K562 (cell line): ENCODE results near the gene PLEKHM3. TPM values are rescaled to one million over a fixed set of nuclear protein-coding genes. Genes with fewer than 3 reads are reported as not detected.

ENCODE experiments used
- ARID1B ChIP-seq: fragments of 450-650 bp; IDR thresholded peaks from 2 replicates; pipeline ENCODE4 v1.6.1; 2016; ENCODE audit warnings: antibody characterized with exemption, mild to moderate bottlenecking, inconsistent platforms
- ATF4 ChIP-seq: fragments of 450-650 bp; formaldehyde crosslinking; IDR thresholded peaks from 2 replicates; pipeline ENCODE4 v1.4.0; 2022; ENCODE audit warnings: mild to moderate bottlenecking, moderate library complexity
- EP400 ChIP-seq: fragments of 450-650 bp; IDR thresholded peaks from 2 replicates; pipeline ENCODE4 v1.6.1; 2017; ENCODE audit warnings: antibody characterized with exemption, mild to moderate bottlenecking, moderate library complexity
- HNRNPLL ChIP-seq: fragments of 200-400 bp; formaldehyde crosslinking; IDR thresholded peaks from 2 replicates; pipeline ENCODE4 v1.6.1; 2017; ENCODE audit warnings: low read length, low read depth, mild to moderate bottlenecking; ENCODE audit not compliant: poor library complexity, severe bottlenecking
- L3MBTL2 ChIP-seq: fragments of 450-650 bp; IDR thresholded peaks from 2 replicates; pipeline ENCODE4 v1.6.1; 2016; ENCODE audit warnings: mild to moderate bottlenecking, moderate library complexity
- MXD1 ChIP-seq: fragments of 250-450 bp; sonication (Bioruptor Pico); IDR thresholded peaks from 2 replicates; pipeline ENCODE4 v1.8.0; 2021; ENCODE audit warnings: borderline replicate concordance, mild to moderate bottlenecking, moderate library complexity; ENCODE audit not compliant: poor library complexity, severe bottlenecking
- NR2C1 ChIP-seq, 2 experiments: fragments of 450-650 bp; IDR thresholded peaks; 2 replicates each; pipeline ENCODE4 v1.6.1; 2017; ENCODE audit warnings: mild to moderate bottlenecking in 2 of 2, antibody characterized with exemption in 1 of 2, inconsistent platforms in 1 of 2, missing compliant biosample characterization in 1 of 2, missing genetic modification characterization in 1 of 2
- PML ChIP-seq: IDR thresholded peaks from 2 replicates; pipeline ENCODE4 v1.6.1; 2012; ENCODE audit warnings: low read length, inconsistent platforms
- RCOR1 ChIP-seq, 2 experiments: IDR thresholded peaks; 2 replicates each; pipeline ENCODE4 v1.6.1; 2012; ENCODE audit warnings: low read depth in 2 of 2, low read length in 2 of 2, borderline replicate concordance in 1 of 2, improper control_type of control experiment in 1 of 2
- TAF7 ChIP-seq: fragments of 450-650 bp; IDR thresholded peaks from 2 replicates; pipeline ENCODE4 v1.6.1; 2016; ENCODE audit warnings: missing genetic modification characterization, missing compliant biosample characterization
- ZBTB17 ChIP-seq: fragments of 450-650 bp; formaldehyde crosslinking; IDR thresholded peaks from 2 replicates; pipeline ENCODE4 v1.4.0; 2020; ENCODE audit warnings: mild to moderate bottlenecking
- ZNF232 ChIP-seq: sonication (generic); formaldehyde crosslinking; IDR thresholded peaks from 2 replicates; pipeline ENCODE4 v1.8.0; 2022; ENCODE audit warnings: mild to moderate bottlenecking, missing genetic modification reagents
- ZNF263 ChIP-seq: sonication (generic); formaldehyde crosslinking; IDR thresholded peaks from 2 replicates; pipeline ENCODE4 v1.8.0; 2022; ENCODE audit warnings: mild to moderate bottlenecking, missing genetic modification reagents, borderline replicate concordance
- ZNF589 ChIP-seq: fragments of 200-800 bp; sonication (Bioruptor generic); IDR thresholded peaks from 2 replicates; pipeline ENCODE4 v1.6.1; 2016; ENCODE audit warnings: low read depth, missing genetic modification characterization, missing compliant biosample characterization
- polyA plus RNA-seq, 8 experiments: library from polyadenylated mRNA; depleted of rRNA in 4 of 8; stranded (reverse) in 5 of 8; unstranded in 3 of 8; fragments of >200 nt; fragmentation: Nextera tagmentation in 2 of 8; fragmentation: Illumina TruSeq in 1 of 8; extraction: Ambion mirVana in 2 of 8; extraction: Trizol in 1 of 8; gene quantifications; 2 replicates each; pipeline versions ENCODE4 v1.2.1 to v1.2.3, GENCODE V29; 2011 to 2014; ENCODE audit warnings: inconsistent platforms in 1 of 8, missing spikeins in 1 of 8
- total RNA-seq, 7 experiments: library from RNA; depleted of rRNA in 6 of 7; stranded (reverse); fragments of >200 nt in 6 of 7; fragmentation: Illumina TruSeq in 2 of 7; extraction: Trizol in 2 of 7; gene quantifications; 2 replicates each; pipeline versions ENCODE4 v1.2.1 to v1.2.3, GENCODE V29; 2011 to 2021; ENCODE audit warnings: low replicate concordance in 1 of 7
- TF ChIP-seq, protein P1 (sequence below), 2 experiments: fragments of 450-650 bp; formaldehyde crosslinking in 1 of 2; IDR thresholded peaks; 2 replicates each; pipeline versions ENCODE4 v1.4.0 to v1.6.1; 2014 to 2020; ENCODE audit warnings: mild to moderate bottlenecking in 2 of 2, borderline replicate concordance in 1 of 2, low read depth in 1 of 2
- TF ChIP-seq, protein P2 (sequence below): IDR thresholded peaks from 2 replicates; pipeline ENCODE4 v1.6.1; 2014; ENCODE audit warnings: antibody characterized with exemption

The PLEKHM3 gene
- total and polyA plus RNA-seq, 9 of the 15 experiments (the other 6 are each of a cell fraction or from before 2014, with no cell fraction given), result 0.24 to 1.6 (median 1.0) TPM

DNA sequence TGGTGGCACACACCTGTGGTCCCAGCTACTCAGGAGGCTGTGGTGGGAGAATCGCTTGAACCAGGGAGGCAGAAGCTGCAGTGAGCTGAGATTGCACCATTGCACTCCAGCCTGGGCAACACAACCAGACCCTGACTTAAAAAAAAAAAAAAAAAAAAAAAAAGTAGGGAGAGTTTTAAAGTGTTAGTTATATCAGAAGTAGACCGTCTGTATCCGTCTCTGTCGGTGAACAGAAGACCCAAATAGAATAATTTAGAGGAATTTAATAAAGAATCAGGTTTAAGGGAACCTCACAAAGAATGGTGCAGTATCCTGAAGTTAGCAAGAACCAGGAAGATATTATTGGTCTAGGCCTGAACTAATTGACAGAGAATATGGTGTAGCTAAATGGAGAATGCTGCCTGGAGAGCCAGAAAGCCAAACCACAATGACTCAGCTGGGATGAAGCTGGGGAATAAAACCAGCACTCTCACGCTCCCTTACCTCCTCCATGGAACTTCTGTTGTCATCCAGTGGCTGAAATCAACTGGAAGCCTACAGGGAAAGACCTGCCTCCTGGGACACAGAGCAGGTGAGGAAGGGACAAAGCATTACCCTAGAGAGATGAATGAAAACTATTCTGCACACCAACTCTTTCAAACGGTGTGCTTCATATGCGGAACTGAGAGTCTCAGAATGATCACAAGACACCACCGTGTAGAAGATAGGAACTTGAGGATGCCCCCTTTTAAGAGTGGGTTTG lies 39.1 kb upstream of the PLEKHM3 start (continued):
- TF ChIP-seq ZNF263 (CRISPR knock-in tag), result no peak
- TF ChIP-seq NR2C1 (IDR thresholded peaks at IDR 0.05), result no peak
- no peak for TF ChIP-seq NR2C1 (tag; IDR thresholded peaks at IDR 0.05)
- no peak for TF ChIP-seq ZNF589 (CRISPR knock-in tag)
- peak; percentile 71 for TF ChIP-seq ARID1B
- TF ChIP-seq HNRNPLL, result no peak
- TF ChIP-seq MXD1 (CRISPR knock-in tag), result no peak
- TF ChIP-seq ATF4, result no peak
- TF ChIP-seq EP400, result no peak
- TF ChIP-seq ZBTB17 (CRISPR knock-in tag), result no peak
- TF ChIP-seq, protein P1, sequence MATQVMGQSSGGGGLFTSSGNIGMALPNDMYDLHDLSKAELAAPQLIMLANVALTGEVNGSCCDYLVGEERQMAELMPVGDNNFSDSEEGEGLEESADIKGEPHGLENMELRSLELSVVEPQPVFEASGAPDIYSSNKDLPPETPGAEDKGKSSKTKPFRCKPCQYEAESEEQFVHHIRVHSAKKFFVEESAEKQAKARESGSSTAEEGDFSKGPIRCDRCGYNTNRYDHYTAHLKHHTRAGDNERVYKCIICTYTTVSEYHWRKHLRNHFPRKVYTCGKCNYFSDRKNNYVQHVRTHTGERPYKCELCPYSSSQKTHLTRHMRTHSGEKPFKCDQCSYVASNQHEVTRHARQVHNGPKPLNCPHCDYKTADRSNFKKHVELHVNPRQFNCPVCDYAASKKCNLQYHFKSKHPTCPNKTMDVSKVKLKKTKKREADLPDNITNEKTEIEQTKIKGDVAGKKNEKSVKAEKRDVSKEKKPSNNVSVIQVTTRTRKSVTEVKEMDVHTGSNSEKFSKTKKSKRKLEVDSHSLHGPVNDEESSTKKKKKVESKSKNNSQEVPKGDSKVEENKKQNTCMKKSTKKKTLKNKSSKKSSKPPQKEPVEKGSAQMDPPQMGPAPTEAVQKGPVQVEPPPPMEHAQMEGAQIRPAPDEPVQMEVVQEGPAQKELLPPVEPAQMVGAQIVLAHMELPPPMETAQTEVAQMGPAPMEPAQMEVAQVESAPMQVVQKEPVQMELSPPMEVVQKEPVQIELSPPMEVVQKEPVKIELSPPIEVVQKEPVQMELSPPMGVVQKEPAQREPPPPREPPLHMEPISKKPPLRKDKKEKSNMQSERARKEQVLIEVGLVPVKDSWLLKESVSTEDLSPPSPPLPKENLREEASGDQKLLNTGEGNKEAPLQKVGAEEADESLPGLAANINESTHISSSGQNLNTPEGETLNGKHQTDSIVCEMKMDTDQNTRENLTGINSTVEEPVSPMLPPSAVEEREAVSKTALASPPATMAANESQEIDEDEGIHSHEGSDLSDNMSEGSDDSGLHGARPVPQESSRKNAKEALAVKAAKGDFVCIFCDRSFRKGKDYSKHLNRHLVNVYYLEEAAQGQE (IDR thresholded peaks at IDR 0.05; ENCODE audit: borderline replicate concordance), result no peak
- TF ChIP-seq, protein P1 (CRISPR knock-in tag; IDR thresholded peaks at IDR 0.05; ENCODE audit: low read depth), result no peak
- 0 out of 4 replicates have a peak, but pooled peaks of 1 of the 2 experiments have one; percentile 24 for TF ChIP-seq RCOR1 (IDR thresholded peaks at IDR 0.05; ENCODE audit: borderline replicate concordance in 1 of 2, low read depth in 2 of 2, low read length in 2 of 2)
- TF ChIP-seq ZNF232 (CRISPR knock-in tag), result no peak
- TF ChIP-seq, protein P2, sequence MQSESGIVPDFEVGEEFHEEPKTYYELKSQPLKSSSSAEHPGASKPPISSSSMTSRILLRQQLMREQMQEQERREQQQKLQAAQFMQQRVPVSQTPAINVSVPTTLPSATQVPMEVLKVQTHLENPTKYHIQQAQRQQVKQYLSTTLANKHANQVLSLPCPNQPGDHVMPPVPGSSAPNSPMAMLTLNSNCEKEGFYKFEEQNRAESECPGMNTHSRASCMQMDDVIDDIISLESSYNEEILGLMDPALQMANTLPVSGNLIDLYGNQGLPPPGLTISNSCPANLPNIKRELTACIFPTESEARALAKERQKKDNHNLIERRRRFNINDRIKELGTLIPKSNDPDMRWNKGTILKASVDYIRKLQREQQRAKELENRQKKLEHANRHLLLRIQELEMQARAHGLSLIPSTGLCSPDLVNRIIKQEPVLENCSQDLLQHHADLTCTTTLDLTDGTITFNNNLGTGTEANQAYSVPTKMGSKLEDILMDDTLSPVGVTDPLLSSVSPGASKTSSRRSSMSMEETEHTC, result no peak
- TF ChIP-seq TAF7 (tag), result no peak
- no peak for TF ChIP-seq L3MBTL2
- TF ChIP-seq PML, result no peak
